SK-N-SH treated with all-trans-retinoic acid at 6 μM for 48 hours (cell line): ENCODE results near the gene STEAP3.

Experiments
- ATAC-seq: fragments of 200-7000 bp; cut with Tn5 transposase; 3 replicates; pipeline ENCODE4 v1.9.1; 2020; ENCODE audit warnings: mild to moderate bottlenecking, moderate library complexity
- ARNTL ChIP-seq: fragments of 450-650 bp; formaldehyde crosslinking; IDR thresholded peaks from 2 replicates; pipeline ENCODE4 v1.5.0; 2020; ENCODE audit warnings: low read depth, mild to moderate bottlenecking, moderate library complexity, borderline replicate concordance
- BACH2 ChIP-seq: fragments of 250-450 bp; sonication (Bioruptor Pico); IDR thresholded peaks from 2 replicates; pipeline ENCODE4 v1.9.0; 2021; ENCODE audit warnings: mild to moderate bottlenecking, borderline replicate concordance
- CREB5 ChIP-seq: fragments of 250-450 bp; sonication (Bioruptor Pico); IDR thresholded peaks from 2 replicates; pipeline ENCODE4 v1.5.1; 2020; ENCODE audit warnings: low read depth, mild to moderate bottlenecking, moderate library complexity
- CSDC2 ChIP-seq: fragments of 250-450 bp; sonication (Bioruptor Pico); IDR thresholded peaks from 2 replicates; pipeline ENCODE4 v1.5.0; 2020; ENCODE audit warnings: mild to moderate bottlenecking, moderate library complexity
- CSRNP3 ChIP-seq: fragments of 250-450 bp; sonication (Bioruptor Pico); IDR thresholded peaks from 2 replicates; pipeline ENCODE4 v1.5.1; 2021; ENCODE audit warnings: mild to moderate bottlenecking, moderate library complexity
- GLIS3 ChIP-seq: fragments of 250-450 bp; sonication (Bioruptor Pico); IDR thresholded peaks from 2 replicates; pipeline ENCODE4 v1.5.0; 2020; ENCODE audit warnings: mild to moderate bottlenecking, moderate library complexity
- OSR1 ChIP-seq: fragments of 250-450 bp; sonication (Bioruptor Pico); IDR thresholded peaks from 2 replicates; pipeline ENCODE4 v1.8.0; 2022; ENCODE audit warnings: moderate library complexity, mild to moderate bottlenecking, inconsistent platforms
- PATZ1 ChIP-seq: fragments of 250-450 bp; sonication (Bioruptor Pico); IDR thresholded peaks from 2 replicates; pipeline ENCODE4 v1.8.0; 2020; ENCODE audit warnings: mild to moderate bottlenecking, moderate library complexity, borderline replicate concordance
- POU6F1 ChIP-seq: fragments of 250-450 bp; sonication (Bioruptor Pico); IDR thresholded peaks from 2 replicates; pipeline ENCODE4 v1.8.0; 2021; ENCODE audit warnings: low read depth, mild to moderate bottlenecking, moderate library complexity, borderline replicate concordance
- PPARA ChIP-seq: fragments of 250-450 bp; sonication (Bioruptor Pico); IDR thresholded peaks from 2 replicates; pipeline ENCODE4 v1.5.0; 2020; ENCODE audit warnings: mild to moderate bottlenecking, borderline replicate concordance
- RARB ChIP-seq: fragments of 250-450 bp; sonication (Bioruptor Pico); IDR thresholded peaks from 2 replicates; pipeline ENCODE4 v1.8.0; 2021; ENCODE audit warnings: mild to moderate bottlenecking, moderate library complexity
- SNAI2 ChIP-seq: fragments of 250-450 bp; sonication (Bioruptor Pico); IDR thresholded peaks from 2 replicates; pipeline ENCODE4 v1.5.0; 2020; ENCODE audit warnings: mild to moderate bottlenecking, moderate library complexity
- TCF4 ChIP-seq: fragments of 250-450 bp; sonication (Bioruptor Pico); IDR thresholded peaks from 2 replicates; pipeline ENCODE4 v1.8.0; 2021; ENCODE audit warnings: mild to moderate bottlenecking, moderate library complexity, borderline replicate concordance
- TSHZ2 ChIP-seq: fragments of 250-450 bp; sonication (Bioruptor Pico); IDR thresholded peaks from 2 replicates; pipeline ENCODE4 v1.5.0; 2020; ENCODE audit warnings: mild to moderate bottlenecking, moderate library complexity
- ZC3H10 ChIP-seq: fragments of 250-450 bp; sonication (Bioruptor Pico); IDR thresholded peaks from 2 replicates; pipeline ENCODE4 v1.5.1; 2021; ENCODE audit warnings: mild to moderate bottlenecking, moderate library complexity
- ZFP3 ChIP-seq: fragments of 250-450 bp; sonication (Bioruptor Pico); IDR thresholded peaks from 2 replicates; pipeline ENCODE4 v1.5.0; 2020; ENCODE audit warnings: mild to moderate bottlenecking, moderate library complexity
- ZFP30 ChIP-seq: fragments of 450-650 bp; formaldehyde crosslinking; IDR thresholded peaks from 2 replicates; pipeline ENCODE4 v1.5.0; 2022; ENCODE audit warnings: mild to moderate bottlenecking, moderate library complexity
- ZNF565 ChIP-seq: fragments of 450-650 bp; formaldehyde crosslinking; conservative IDR thresholded peaks from 2 replicates; pipeline ENCODE4 v1.5.0; 2020; ENCODE audit warnings: low read depth, mild to moderate bottlenecking, moderate library complexity
- ZNF70 ChIP-seq: fragments of 450-650 bp; formaldehyde crosslinking; IDR thresholded peaks from 2 replicates; pipeline ENCODE4 v1.5.0; 2020; ENCODE audit warnings: mild to moderate bottlenecking, moderate library complexity

STEAP3 gene

GRCh38 chr2:119253114-119253702, 29.6 kb downstream of the STEAP3 start:
- ATAC-seq, result peak; percentile 5
- TF ChIP-seq GLIS3 (CRISPR knock-in tag), result no peak
- no peak for TF ChIP-seq OSR1 (CRISPR knock-in tag)
- no peak for TF ChIP-seq CSDC2 (CRISPR knock-in tag)
- TF ChIP-seq ZNF70 (CRISPR knock-in tag), result no peak
- no peak for TF ChIP-seq TCF4 (CRISPR knock-in tag)
- TF ChIP-seq ZNF565 (CRISPR knock-in tag), result no peak
- no peak for TF ChIP-seq RARB
- no peak for TF ChIP-seq CSRNP3 (CRISPR knock-in tag)
- TF ChIP-seq PATZ1 (CRISPR knock-in tag), result no peak
- TF ChIP-seq TSHZ2, result no peak
- no peak for TF ChIP-seq CREB5 (CRISPR knock-in tag)
- TF ChIP-seq ARNTL (CRISPR knock-in tag), result no peak
- TF ChIP-seq ZC3H10 (CRISPR knock-in tag), result no peak
- TF ChIP-seq POU6F1 (CRISPR knock-in tag), result no peak
- no peak for TF ChIP-seq SNAI2 (CRISPR knock-in tag)

- ATAC-seq, result no peak
- TF ChIP-seq GLIS3 (CRISPR knock-in tag) (no peak), OSR1 (CRISPR knock-in tag) (no peak), CREB5 (CRISPR knock-in tag) (no peak), BACH2 (CRISPR knock-in tag) (no peak), ZFP30 (CRISPR knock-in tag) (no peak), TSHZ2 (no peak), PPARA (CRISPR knock-in tag) (no peak), CSDC2 (CRISPR knock-in tag) (no peak), POU6F1 (CRISPR knock-in tag) (no peak), ZNF565 (CRISPR knock-in tag) (no peak), CSRNP3 (CRISPR knock-in tag) (no peak), ZNF70 (CRISPR knock-in tag) (no peak), TCF4 (CRISPR knock-in tag) (no peak), ZFP3 (CRISPR knock-in tag) (no peak)
Observed at GRCh38 chr2:119253760-119254600, 30.3 kb downstream of the STEAP3 start.
